Spleen (tissue), 11 donors: ENCODE measurements around the gene ELF1. TPM values are rescaled to one million over a fixed set of nuclear protein-coding genes. Genes with fewer than 3 reads are reported as not detected.
"Not testable (repeated sequence)": the region's sequence is repeated elsewhere in the genome, so short reads cannot be mapped to it uniquely, and the experiment has no call there.

ENCODE experiments used
- DNase-seq: peaks from one replicate; pipeline ENCODE4 v3.0.0-alpha.2; 2020
- H3K27ac ChIP-seq, 8 donors: fragments of 200-600 bp; sonication (generic) in 7 of 8; 1 replicate in 4 of 8; 2 replicates in 4 of 8; pipeline versions ENCODE4 v1.5.0 to v1.8.0; 2016 to 2021; ENCODE audit warnings: inconsistent platforms in 4 of 8, mild to moderate bottlenecking in 4 of 8, moderate library complexity in 1 of 8
- H3K27me3 ChIP-seq, 7 donors: fragments of 200-600 bp; sonication (generic) in 6 of 7; replicated peaks in 1 of 7; 1 replicate in 4 of 7; 2 replicates in 3 of 7; pipeline versions ENCODE4 v1.5.0 to v1.8.0; 2016 to 2021; ENCODE audit warnings: inconsistent platforms in 3 of 7, mild to moderate bottlenecking in 1 of 7
- H3K36me3 ChIP-seq, 6 donors: fragments of 200-600 bp; sonication (generic) in 5 of 6; 1 replicate in 4 of 6; 2 replicates in 2 of 6; pipeline versions ENCODE4 v1.5.0 to v1.8.0; 2016 to 2021; ENCODE audit warnings: inconsistent platforms in 2 of 6
- H3K4me1 ChIP-seq, 6 donors: fragments of 200-600 bp; sonication (generic) in 5 of 6; 1 replicate in 3 of 6; 2 replicates in 3 of 6; pipeline versions ENCODE4 v1.5.0 to v1.8.0; 2016 to 2021; ENCODE audit warnings: inconsistent platforms in 3 of 6
- H3K4me3 ChIP-seq, 8 donors: fragments of 200-600 bp; sonication (generic) in 7 of 8; 1 replicate in 4 of 8; 2 replicates in 4 of 8; pipeline versions ENCODE4 v1.5.0 to v1.8.0; 2016 to 2021; ENCODE audit warnings: inconsistent platforms in 4 of 8, mild to moderate bottlenecking in 4 of 8, moderate library complexity in 2 of 8
- H3K9me3 ChIP-seq, 8 donors: fragments of 200-600 bp; sonication (generic) in 7 of 8; 1 replicate in 4 of 8; 2 replicates in 4 of 8; pipeline versions ENCODE4 v1.5.0 to v1.8.0; 2016 to 2021; ENCODE audit warnings: inconsistent platforms in 4 of 8
- POLR2A ChIP-seq, 3 donors: fragments of 450-650 bp; IDR thresholded peaks; one replicate each; pipeline ENCODE4 v1.5.1; 2017; ENCODE audit warnings: antibody characterized with exemption in 3 of 3, mild to moderate bottlenecking in 1 of 3
- POLR2AphosphoS5 ChIP-seq, 3 donors: sonication (generic); formaldehyde crosslinking; IDR thresholded peaks; one replicate each; pipeline ENCODE4 v1.5.1; 2017; ENCODE audit warnings: antibody characterized with exemption in 3 of 3
- WGBS, 5 donors: extraction: QIAGEN DNeasy Blood & Tissue Kit in 3 of 5; methylation state at CpG; one replicate each; pipeline versions ENCODE4 v1.1.5 to v1.1.7; 2013 to 2018; 5-methylcytosine and 5-hydroxymethylcytosine counted together
- intact Hi-C: fragments of 100-400 bp; cut with DNase I; formaldehyde crosslinking; loops from one replicate; pipeline ENCODE4 v1.15.0; 2023; ENCODE audit warnings: low total_unique reads
- polyA plus RNA-seq, 3 donors: library from polyadenylated mRNA; stranded (reverse); fragments of 200-250 nt; gene quantifications; one replicate each; pipeline ENCODE4 v1.2.1, GENCODE V29; 2013
- total RNA-seq, 7 donors: library from RNA; depleted of rRNA in 3 of 7; stranded (reverse); fragments of >200 nt in 3 of 7; fragmentation: NEBNext Ultra II Directional in 4 of 7; extraction: Animal tissue kit (Norgen Biotek cat#: 25700) in 4 of 7; gene quantifications; one replicate each; pipeline versions ENCODE4 v1.1.0 to v1.2.1, GENCODE V29; 2016 to 2021
- TF ChIP-seq, protein P1 (sequence below), 11 experiments: fragments of 200-600 bp in 7 of 11; fragments of 450-650 bp in 4 of 11; sonication (generic) in 4 of 11; IDR thresholded peaks in 8 of 11; conservative IDR thresholded peaks in 3 of 11; 1 replicate in 7 of 11; 2 replicates in 4 of 11; pipeline versions ENCODE4 v1.4.0 to v1.8.0; 2016 to 2021; ENCODE audit warnings: antibody characterized with exemption in 11 of 11, inconsistent platforms in 4 of 11, mild to moderate bottlenecking in 1 of 11
- donor health status: healthy with polysubstance abuse.
- donor health status: DM: no; HTN: no; CAD: no; lungs with moderate emphysema.
- donor health status: DM: no; HTN: no; CAD: no.
- donor health status: Bipolar disorder and iron deficiency.
- donor health status: healthy.
- donor health status: DM: no; HTN: no; CAD: no.
- donor health status: DM: yes; HTN: yes; CAD: no.

The ELF1 gene
- total and polyA plus RNA-seq, 10 donors = 18.0 to 146 (median 116) TPM

DNA sequence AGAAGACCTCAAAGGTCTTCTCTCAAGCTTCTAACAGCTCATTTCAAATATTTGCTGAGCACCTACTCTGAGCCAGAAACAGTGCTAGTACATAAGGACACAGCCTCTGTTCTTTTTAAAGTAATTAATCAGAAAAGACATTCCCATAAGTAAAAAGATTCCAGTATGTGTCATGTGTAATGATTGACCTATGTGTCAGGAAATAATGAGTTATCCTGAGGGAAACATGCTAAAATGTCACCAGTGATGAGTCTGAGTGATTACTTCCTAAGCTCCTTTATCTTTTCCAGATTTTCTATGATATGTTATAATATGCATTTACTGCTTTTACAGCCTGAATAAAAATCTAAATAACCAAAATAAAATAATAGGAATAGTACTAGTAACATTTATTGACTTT lies 122.1 kb downstream of the ELF1 start:
- Histone ChIP-seq H3K4me3 (no peak overlapping the region), H3K36me3 (no peaks in the 10 kb centered on the region), H3K9me3 (no peaks in the 10 kb centered on the region), H3K27ac (no peak overlapping the region), H3K4me1 (peaks cover 0 to 5% (median 0%) of the 10 kb centered on the region in 6 donors), H3K27me3 (no peaks in the 10 kb centered on the region)
- TF ChIP-seq POLR2A (IDR thresholded peaks at IDR 0.05) (no peak), POLR2AphosphoS5 (IDR thresholded peaks at IDR 0.05) (no peak)
- TF ChIP-seq, protein P1, sequence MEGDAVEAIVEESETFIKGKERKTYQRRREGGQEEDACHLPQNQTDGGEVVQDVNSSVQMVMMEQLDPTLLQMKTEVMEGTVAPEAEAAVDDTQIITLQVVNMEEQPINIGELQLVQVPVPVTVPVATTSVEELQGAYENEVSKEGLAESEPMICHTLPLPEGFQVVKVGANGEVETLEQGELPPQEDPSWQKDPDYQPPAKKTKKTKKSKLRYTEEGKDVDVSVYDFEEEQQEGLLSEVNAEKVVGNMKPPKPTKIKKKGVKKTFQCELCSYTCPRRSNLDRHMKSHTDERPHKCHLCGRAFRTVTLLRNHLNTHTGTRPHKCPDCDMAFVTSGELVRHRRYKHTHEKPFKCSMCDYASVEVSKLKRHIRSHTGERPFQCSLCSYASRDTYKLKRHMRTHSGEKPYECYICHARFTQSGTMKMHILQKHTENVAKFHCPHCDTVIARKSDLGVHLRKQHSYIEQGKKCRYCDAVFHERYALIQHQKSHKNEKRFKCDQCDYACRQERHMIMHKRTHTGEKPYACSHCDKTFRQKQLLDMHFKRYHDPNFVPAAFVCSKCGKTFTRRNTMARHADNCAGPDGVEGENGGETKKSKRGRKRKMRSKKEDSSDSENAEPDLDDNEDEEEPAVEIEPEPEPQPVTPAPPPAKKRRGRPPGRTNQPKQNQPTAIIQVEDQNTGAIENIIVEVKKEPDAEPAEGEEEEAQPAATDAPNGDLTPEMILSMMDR (IDR thresholded peaks at IDR 0.05 in 8 of 11, conservative IDR thresholded peaks at IDR 0.05 in 3 of 11) = no peak
- intact Hi-C loops = no loop called here
- DNase-seq = no peak

DNA sequence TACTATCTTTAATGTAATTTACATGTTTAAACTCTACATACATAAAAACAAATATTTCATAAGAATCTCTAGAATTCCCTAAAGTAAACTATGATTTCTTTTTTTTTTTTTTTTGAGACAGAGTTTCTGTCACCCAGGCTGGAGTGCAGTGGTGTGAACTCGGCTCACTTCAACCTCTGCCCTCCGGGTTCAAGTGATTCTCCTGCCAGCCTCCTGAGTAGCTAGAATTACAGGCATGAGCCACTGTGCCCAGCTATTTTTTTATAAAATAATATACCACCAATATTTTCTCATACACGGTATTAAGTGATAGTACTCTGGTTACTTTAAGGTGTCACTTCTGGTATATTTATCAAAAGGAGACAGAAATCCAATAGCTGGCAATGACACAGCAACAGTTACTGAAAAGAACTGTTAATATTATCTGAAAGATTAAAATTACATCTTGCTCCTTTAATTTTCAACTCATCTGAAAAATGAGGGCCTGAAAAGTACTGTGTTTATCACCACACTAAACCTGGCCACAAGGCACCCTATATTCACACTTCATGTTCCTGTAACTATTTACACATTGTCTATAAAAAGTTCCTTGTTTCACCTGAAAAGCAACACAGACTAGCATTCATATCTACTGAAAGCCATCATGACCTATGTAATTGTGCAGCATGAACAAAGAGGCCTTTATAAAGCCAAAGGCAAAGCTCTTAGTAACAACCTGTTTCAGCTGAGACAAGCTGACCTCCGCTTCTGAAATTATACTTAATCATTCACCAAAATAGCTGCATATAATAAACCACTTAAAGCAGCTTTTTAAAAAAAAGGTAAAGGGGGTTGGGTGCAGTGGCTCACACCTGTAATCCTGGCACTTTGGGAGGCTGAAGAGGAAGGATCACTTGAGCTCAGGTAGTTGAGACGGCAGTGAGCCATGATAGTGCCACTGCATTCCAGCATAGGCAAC lies 123.6 kb downstream of the ELF1 start:
- intact Hi-C loops = no loop called here
- TF ChIP-seq, protein P1 (IDR thresholded peaks at IDR 0.05 in 8 of 11, conservative IDR thresholded peaks at IDR 0.05 in 3 of 11) = no peak
- no peak for TF ChIP-seq POLR2A (IDR thresholded peaks at IDR 0.05)
- H3K4me1 ChIP-seq = peaks cover 0 to 5% (median 0%) of the 10 kb centered on the region in 6 donors
- H3K36me3 ChIP-seq = no peaks in the 10 kb centered on the region
- no peak for DNase-seq
- H3K27me3 ChIP-seq = no peaks in the 10 kb centered on the region
- H3K9me3 ChIP-seq = peaks cover 0 to 9% (median 0%) of the 10 kb centered on the region in 8 donors
- 81 to 95% (median 87%) methylated on average over 5 of the region's 5 CpGs for WGBS, 5 donors
- no peak overlapping the region for H3K4me3 ChIP-seq
- no peak overlapping the region for H3K27ac ChIP-seq

DNA sequence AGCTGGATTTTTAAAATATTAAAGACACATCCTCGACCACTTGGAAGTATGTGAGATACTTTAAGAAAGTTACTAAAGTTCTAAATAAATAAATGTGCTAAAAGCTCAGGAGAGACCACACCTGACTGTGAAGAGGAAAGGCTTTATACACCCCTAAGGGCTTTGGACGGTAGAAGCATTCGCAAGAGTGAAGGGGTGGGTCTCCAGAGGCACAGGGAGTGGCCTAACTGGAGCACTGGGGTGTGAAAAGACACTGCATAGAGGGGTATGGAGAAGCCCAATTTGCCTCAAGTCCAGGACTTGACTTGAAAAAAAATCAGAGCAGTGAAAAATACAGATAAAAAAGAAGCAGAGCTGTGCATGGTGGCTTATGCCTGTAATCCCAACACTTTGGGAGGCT lies 125.5 kb downstream of the ELF1 start:
- H3K9me3 ChIP-seq, intact Hi-C loops, H3K4me1 ChIP-seq, H3K36me3 ChIP-seq, H3K27ac ChIP-seq, DNase-seq, H3K27me3 ChIP-seq, H3K4me3 ChIP-seq: not testable (repeated sequence)
- WGBS, 5 donors = 76 to 87% (median 84%) methylated on average over 3 of the region's 3 CpGs

DNA sequence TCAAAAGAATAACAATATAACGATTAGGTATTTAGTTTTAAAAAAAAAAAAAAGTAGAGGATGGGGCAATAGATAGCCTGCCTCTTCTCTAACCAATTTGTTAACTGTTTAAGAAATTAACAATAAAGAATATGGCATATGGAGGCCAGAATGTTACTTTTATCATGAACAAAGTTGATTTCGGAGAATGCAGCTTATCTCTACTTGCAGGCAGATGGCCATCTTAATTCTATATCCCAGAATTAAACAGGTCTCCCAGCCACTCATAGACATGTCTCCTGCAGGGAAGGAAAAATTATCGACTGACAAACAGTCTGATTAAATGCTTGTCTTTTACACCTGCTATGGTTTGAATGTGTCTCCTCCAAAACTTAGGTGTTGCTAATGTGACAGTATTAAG lies 133.1 kb downstream of the ELF1 start:
- no peak for DNase-seq
- Histone ChIP-seq H3K4me1 (peaks cover 0 to 6% (median 0%) of the 10 kb centered on the region in 6 donors), H3K27me3 (no peaks in the 10 kb centered on the region), H3K9me3 (peaks cover 0 to 20% (median 1%) of the 10 kb centered on the region in 8 donors), H3K27ac (no peak overlapping the region), H3K4me3 (no peak overlapping the region), H3K36me3 (peaks cover 0 to 31% (median 9%) of the 10 kb centered on the region in 6 donors)
- 91 to 96% (median 95%) methylated on average over 3 of the region's 3 CpGs for WGBS, 5 donors
- TF ChIP-seq POLR2A (IDR thresholded peaks at IDR 0.05) (no peak), POLR2AphosphoS5 (IDR thresholded peaks at IDR 0.05) (no peak)
- TF ChIP-seq, protein P1 (IDR thresholded peaks at IDR 0.05 in 8 of 11, conservative IDR thresholded peaks at IDR 0.05 in 3 of 11) = no peak
- intact Hi-C loops = no loop called here

DNA sequence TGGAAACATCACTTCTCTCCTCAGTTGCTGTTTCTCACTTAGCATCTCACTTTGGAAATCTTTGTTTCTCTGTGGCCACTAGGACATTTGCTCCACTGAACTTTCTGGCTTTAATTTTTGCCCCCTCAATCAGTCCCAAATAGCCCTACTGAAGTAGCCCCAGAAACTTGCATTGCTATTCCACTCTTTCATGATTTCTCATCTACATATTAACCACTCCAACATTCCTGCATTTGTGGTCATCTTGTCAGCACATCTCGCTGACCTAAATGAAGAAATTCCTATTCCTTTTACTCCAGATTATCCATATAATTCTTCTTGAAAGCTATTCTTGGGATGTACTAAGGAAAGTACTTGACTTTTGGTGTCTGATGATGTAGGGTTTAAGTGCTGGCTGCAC lies 134.9 kb downstream of the ELF1 start:
- DNase-seq, H3K4me3 ChIP-seq, intact Hi-C loops, H3K27me3 ChIP-seq, H3K27ac ChIP-seq, H3K4me1 ChIP-seq: not testable (repeated sequence)
- Histone ChIP-seq H3K36me3 (peaks cover 0 to 48% (median 9%) of the 10 kb centered on the region in 6 donors), H3K9me3 (peaks cover 0 to 35% (median 10%) of the 10 kb centered on the region in 8 donors)
- no CpG with 5 or more reads among the region's 1 CpG for WGBS, 5 donors
